Activated T-helper 2 cell treated with anti-CD3 and anti-CD28 coated beads, Interferon-gamma antibody, Interleukin-2, Interleukin-4, amounts not matched to agents 10 μg/mL and 5 μg/mL and 100 μg/mL, durations not matched to agents 14 hours and 24 hours and 36 hours (primary cell): ENCODE data around the gene CCDC43. TPM values are rescaled to one million over a fixed set of nuclear protein-coding genes. Genes with fewer than 3 reads are reported as not detected.
"Not testable (repeated sequence)": the region's sequence is repeated elsewhere in the genome, so short reads cannot be mapped to it uniquely, and the experiment has no call there.

ENCODE experiments used
- DNase-seq: peaks from one replicate; pipeline ENCODE4 v3.0.0; 2021; ENCODE audit warnings: low spot score
- H3K27ac Mint-ChIP-seq: one replicate; pipeline ENCODE4 v1.8.0; 2021; ENCODE audit warnings: mixed read lengths
- H3K27me3 Mint-ChIP-seq: one replicate; pipeline ENCODE4 v1.8.0; 2021; ENCODE audit warnings: low read depth, mixed read lengths
- H3K36me3 Mint-ChIP-seq: one replicate; pipeline ENCODE4 v1.8.0; 2021; ENCODE audit warnings: low read depth, mixed read lengths
- H3K4me1 Mint-ChIP-seq: one replicate; pipeline ENCODE4 v1.8.0; 2021; ENCODE audit warnings: low read depth, mixed read lengths
- H3K4me3 Mint-ChIP-seq: one replicate; pipeline ENCODE4 v1.8.0; 2021; ENCODE audit warnings: low read depth, mild to moderate bottlenecking, moderate library complexity, mixed read lengths
- H3K9me3 Mint-ChIP-seq: one replicate; pipeline ENCODE4 v1.8.0; 2021; ENCODE audit warnings: mixed read lengths
- intact Hi-C: fragments of 100-400 bp; cut with micrococcal nuclease; formaldehyde crosslinking; loops from one replicate; pipeline ENCODE4 v1.15.1; 2023
- total RNA-seq: library from RNA; stranded (reverse); gene quantifications from 2 replicates; pipeline ENCODE4 v1.2.3, GENCODE V29; 2022

CCDC43 gene
- total RNA-seq, 1 donor from 2014 or later = 40.9 TPM

GRCh38 chr17:44690746-44691306 is 1.2 kb upstream of the CCDC43 start:
- intact Hi-C loops, H3K27me3 Mint-ChIP-seq, H3K27ac Mint-ChIP-seq, H3K9me3 Mint-ChIP-seq, DNase-seq: not testable (repeated sequence)
- H3K4me3 Mint-ChIP-seq = peak overlapping the region; percentile 99
- H3K4me1 Mint-ChIP-seq = peaks cover 22% of the 10 kb centered on the region
- peaks cover 17% of the 10 kb centered on the region for H3K36me3 Mint-ChIP-seq

DNA sequence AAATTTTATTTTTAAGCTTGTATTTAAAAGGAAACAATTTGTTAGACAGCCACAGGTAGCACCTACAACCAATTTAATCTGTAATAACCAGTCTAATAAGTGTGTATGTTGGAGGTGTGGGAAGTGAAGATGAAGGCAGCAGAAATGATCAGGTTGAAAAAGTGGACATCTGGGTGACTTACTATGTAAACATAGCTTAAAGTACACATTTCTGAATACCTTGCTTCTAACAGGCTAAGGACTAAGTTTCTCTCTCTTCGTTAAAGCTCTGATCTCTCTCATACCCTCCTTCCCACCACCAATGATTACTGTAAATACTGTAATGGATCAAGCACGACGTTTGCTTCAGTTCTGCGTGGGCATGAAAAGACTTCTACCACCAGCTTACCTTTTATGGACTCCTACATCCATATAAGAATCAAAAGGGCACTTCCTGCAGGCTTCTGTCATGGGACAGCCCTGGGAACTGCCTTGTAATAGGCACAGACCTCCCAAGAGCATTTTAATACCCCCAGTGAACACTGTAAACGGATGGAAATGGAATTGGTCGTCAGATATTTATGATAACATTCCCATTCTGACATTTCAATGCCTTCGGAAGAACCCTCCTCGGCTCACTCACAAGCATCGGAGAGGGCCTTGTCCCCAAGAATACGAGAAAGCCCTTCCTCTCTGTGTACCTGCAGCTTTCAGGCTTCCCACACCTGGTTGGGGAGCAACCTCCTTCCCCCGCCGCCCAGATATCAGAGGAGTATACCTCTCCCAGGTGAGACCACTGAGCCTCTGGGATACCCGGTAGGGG is 700 bp downstream of the CCDC43 start:
- no peak for DNase-seq
- Mint-ChIP-seq H3K4me3 (peak overlapping the region; percentile 99), H3K4me1 (peaks cover 22% of the 10 kb centered on the region), H3K27ac (peak overlapping the region; percentile 97), H3K9me3 (no peaks in the 10 kb centered on the region), H3K36me3 (peaks cover 27% of the 10 kb centered on the region), H3K27me3 (no peaks in the 10 kb centered on the region)
- intact Hi-C loops = loop anchor here (1.0 kb wide), 1 partner anchor 19 kb away; the partner anchor contains the start of gene DBF4B

GRCh38 chr17:44688200-44688599 is 1.4 kb downstream of the CCDC43 start:
- DNase-seq = no peak
- Mint-ChIP-seq H3K4me3 (peak overlapping the region; percentile 99), H3K27me3 (no peaks in the 10 kb centered on the region), H3K27ac (no peak overlapping the region), H3K36me3 (peaks cover 33% of the 10 kb centered on the region), H3K9me3 (no peaks in the 10 kb centered on the region), H3K4me1 (peaks cover 25% of the 10 kb centered on the region)
- intact Hi-C loops = no loop called here

DNA sequence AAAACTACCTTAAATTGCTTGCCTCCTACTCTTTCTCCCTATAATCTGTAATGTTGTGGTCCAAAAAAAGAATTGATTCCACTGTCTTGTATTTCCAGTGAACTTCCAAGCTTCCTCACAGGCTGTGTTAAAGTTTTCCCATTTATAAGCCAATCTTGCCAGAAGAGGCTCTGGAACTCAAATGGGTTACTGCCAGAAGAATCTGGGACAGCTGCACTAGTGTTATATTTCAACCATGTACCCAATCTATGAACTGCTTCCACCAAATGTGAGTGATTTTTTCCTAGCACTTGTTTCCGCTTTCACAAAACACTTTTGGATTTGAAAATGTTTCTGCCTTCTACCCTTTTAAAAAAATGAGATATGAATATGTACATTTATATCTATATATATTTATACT is 1.8 kb downstream of the CCDC43 start:
- H3K4me1 Mint-ChIP-seq = peaks cover 25% of the 10 kb centered on the region
- peaks cover 37% of the 10 kb centered on the region for H3K36me3 Mint-ChIP-seq
- no peak overlapping the region for H3K4me3 Mint-ChIP-seq
- no peaks in the 10 kb centered on the region for H3K9me3 Mint-ChIP-seq
- intact Hi-C loops = no loop called here
- no peak overlapping the region for H3K27ac Mint-ChIP-seq
- DNase-seq = no peak
- no peaks in the 10 kb centered on the region for H3K27me3 Mint-ChIP-seq

DNA sequence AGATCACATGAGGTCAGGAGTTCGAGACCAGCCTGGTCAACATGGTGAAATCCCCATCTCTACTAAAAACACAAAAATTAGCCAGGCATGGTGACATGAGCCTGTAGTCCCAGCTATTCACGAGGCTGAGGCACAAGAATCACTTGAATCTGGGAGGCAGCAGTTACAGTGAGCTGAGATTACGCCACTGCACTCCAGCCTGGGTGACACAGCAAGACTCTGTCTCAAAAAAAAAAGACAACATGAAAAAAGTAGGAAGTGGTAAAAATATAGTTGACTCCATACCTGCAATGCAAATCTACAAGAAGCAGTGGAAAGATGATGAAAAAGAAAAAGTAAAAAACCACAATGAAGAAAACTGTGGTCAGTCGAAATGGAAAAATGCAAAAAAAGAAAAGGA is 6.3 kb downstream of the CCDC43 start:
- Mint-ChIP-seq H3K36me3 (peaks cover 51% of the 10 kb centered on the region), H3K27ac (peak overlapping the region; percentile 31)
- H3K9me3 Mint-ChIP-seq, H3K4me3 Mint-ChIP-seq, H3K27me3 Mint-ChIP-seq, DNase-seq, intact Hi-C loops, H3K4me1 Mint-ChIP-seq: not testable (repeated sequence)

DNA sequence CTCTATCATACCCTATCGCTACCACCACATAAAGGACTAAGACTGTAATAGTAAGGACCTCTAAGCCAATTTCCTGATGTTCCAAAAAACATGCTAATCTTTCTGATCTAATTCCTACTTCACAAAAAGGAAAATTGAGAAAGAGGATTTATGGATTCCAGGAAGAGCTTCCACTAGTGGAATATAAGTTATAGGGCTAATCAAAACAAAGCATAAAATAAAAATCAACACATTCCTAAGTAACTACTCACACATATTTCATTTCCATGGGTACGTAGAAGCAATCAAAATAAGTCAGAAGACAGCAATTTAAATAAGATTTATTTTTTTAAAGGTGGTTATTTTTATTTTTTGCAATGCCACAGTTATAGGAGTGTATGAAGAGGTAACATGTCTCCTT is 12.4 kb downstream of the CCDC43 start:
- H3K27me3 Mint-ChIP-seq = peaks cover 1% of the 10 kb centered on the region
- peaks cover 26% of the 10 kb centered on the region for H3K36me3 Mint-ChIP-seq
- no peak for DNase-seq
- no peak overlapping the region for H3K27ac Mint-ChIP-seq
- no peaks in the 10 kb centered on the region for H3K4me1 Mint-ChIP-seq
- intact Hi-C loops = no loop called here
- no peaks in the 10 kb centered on the region for H3K9me3 Mint-ChIP-seq
- H3K4me3 Mint-ChIP-seq = no peak overlapping the region

GRCh38 chr17:44673893-44674292 is 15.7 kb downstream of the CCDC43 start:
- Mint-ChIP-seq H3K27me3 (peaks cover 1% of the 10 kb centered on the region), H3K27ac (no peak overlapping the region), H3K4me1 (no peaks in the 10 kb centered on the region), H3K36me3 (peaks cover 10% of the 10 kb centered on the region), H3K9me3 (no peaks in the 10 kb centered on the region), H3K4me3 (no peak overlapping the region)
- DNase-seq = no peak
- intact Hi-C loops = no loop called here

DNA sequence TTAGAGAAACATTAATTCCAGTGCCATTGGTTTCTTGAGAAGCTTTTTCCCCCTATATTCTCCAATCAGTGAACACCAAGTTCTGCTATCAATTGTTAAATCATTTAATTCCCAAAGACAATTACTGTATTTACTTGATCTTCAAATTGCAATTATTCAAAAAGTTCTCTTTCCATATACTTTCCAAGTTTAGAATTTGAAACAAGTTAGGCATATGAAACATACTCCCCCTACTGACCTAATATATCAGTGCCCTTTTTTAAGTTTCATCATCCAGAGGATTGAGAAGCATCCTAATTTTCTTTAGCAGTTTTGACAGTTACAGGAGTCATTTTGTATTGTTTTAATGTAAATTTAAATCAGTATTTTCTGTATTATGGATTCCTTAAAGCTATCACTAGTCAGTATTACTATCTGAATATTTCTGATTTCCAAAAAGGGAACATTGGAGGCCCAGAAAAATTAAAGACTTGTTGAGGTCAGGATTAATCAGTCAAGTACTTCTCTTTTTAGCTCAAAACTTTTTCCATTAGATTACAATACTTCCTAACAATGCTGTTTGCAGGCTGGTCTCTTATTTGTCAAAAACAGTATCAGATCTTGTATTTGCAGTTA is 17.0 kb downstream of the CCDC43 start:
- intact Hi-C loops = loop anchor here (1.0 kb wide), 1 partner anchor 139 kb away; no protein-coding TSS in a partner anchor
- H3K27me3 Mint-ChIP-seq = peaks cover 3% of the 10 kb centered on the region
- H3K27ac Mint-ChIP-seq = no peak overlapping the region

GRCh38 chr17:44666006-44666405 is 23.6 kb downstream of the CCDC43 start:
- DNase-seq = no peak
- intact Hi-C loops = no loop called here
- Mint-ChIP-seq H3K27me3 (peaks cover 18% of the 10 kb centered on the region), H3K9me3 (no peaks in the 10 kb centered on the region), H3K4me1 (peaks cover 4% of the 10 kb centered on the region), H3K4me3 (no peak overlapping the region), H3K36me3 (no peaks in the 10 kb centered on the region), H3K27ac (no peak overlapping the region)

More for the DNA sequence above, 17.0 kb downstream of the CCDC43 start:
- Mint-ChIP-seq H3K4me3 (no peak overlapping the region), H3K9me3 (no peaks in the 10 kb centered on the region), H3K36me3 (peaks cover 4% of the 10 kb centered on the region), H3K4me1 (peaks cover 4% of the 10 kb centered on the region)
- DNase-seq = no peak

- Mint-ChIP-seq H3K4me3 (no peak overlapping the region), H3K9me3 (no peaks in the 10 kb centered on the region)
- intact Hi-C loops = no loop called here
These were observed 24.7 kb downstream of the CCDC43 start for GRCh38 chr17:44664867-44665266.

DNA sequence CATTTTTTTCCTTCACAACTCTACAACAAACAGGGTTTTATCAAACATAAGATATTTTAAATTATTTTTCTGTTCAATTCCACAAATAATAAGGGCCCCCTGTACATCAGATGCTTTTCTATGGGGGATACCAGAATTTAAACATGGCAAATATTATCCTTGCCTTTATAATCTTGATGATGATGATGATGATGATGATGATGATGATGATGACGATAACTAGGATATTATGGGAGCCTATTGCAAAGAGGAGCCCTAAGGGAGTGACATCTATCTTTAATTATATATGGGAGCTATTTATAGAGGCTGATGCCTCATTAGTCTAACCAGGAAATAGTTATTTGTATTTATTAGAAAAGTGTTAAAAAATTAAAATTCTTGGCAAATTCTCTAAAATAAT is 26.5 kb downstream of the CCDC43 start:
- H3K27ac Mint-ChIP-seq = no peak overlapping the region
- peaks cover 22% of the 10 kb centered on the region for H3K27me3 Mint-ChIP-seq
- H3K4me3 Mint-ChIP-seq = no peak overlapping the region
- intact Hi-C loops = no loop called here
- H3K4me1 Mint-ChIP-seq = peaks cover 4% of the 10 kb centered on the region
- DNase-seq = no peak
- H3K9me3 Mint-ChIP-seq = no peaks in the 10 kb centered on the region
- no peaks in the 10 kb centered on the region for H3K36me3 Mint-ChIP-seq

More at GRCh38 chr17:44664867-44665266, 24.7 kb downstream of the CCDC43 start:
- Mint-ChIP-seq H3K4me1 (peaks cover 4% of the 10 kb centered on the region), H3K27me3 (peaks cover 18% of the 10 kb centered on the region), H3K36me3 (no peaks in the 10 kb centered on the region), H3K27ac (no peak overlapping the region)
- DNase-seq = no peak

- DNase-seq = no peak
- H3K27ac Mint-ChIP-seq = no peak overlapping the region
- no peaks in the 10 kb centered on the region for H3K9me3 Mint-ChIP-seq
- no peak overlapping the region for H3K4me3 Mint-ChIP-seq
- H3K4me1 Mint-ChIP-seq = peaks cover 3% of the 10 kb centered on the region
- H3K27me3 Mint-ChIP-seq = peaks cover 21% of the 10 kb centered on the region
- intact Hi-C loops = no loop called here
- no peaks in the 10 kb centered on the region for H3K36me3 Mint-ChIP-seq
These were observed 27.7 kb downstream of the CCDC43 start for GRCh38 chr17:44661835-44662234.
